ENCODE results near the gene HSD17B3. TPM values are rescaled to one million over a fixed set of nuclear protein-coding genes. Genes with fewer than 3 reads are reported as not detected.
"Not testable (repeated sequence)": the region's sequence is repeated elsewhere in the genome, so short reads cannot be mapped to it uniquely, and the experiment has no call there.

The HSD17B3 gene
- total RNA-seq, 2 experiments from 2014 or later: not detected

GRCh38 chr9:96251451-96251850, 50.5 kb downstream of the HSD17B3 start:
- Mint-ChIP-seq H3K36me3 (ENCODE audit: low read depth) (no peaks in the 10 kb centered on the region), H3K27me3 (ENCODE audit: low read depth) (peaks cover 22% of the 10 kb centered on the region), H3K9me3 (no peaks in the 10 kb centered on the region), H3K4me3 (no peak overlapping the region), H3K4me1 (ENCODE audit: low read depth) (peaks cover 5% of the 10 kb centered on the region), H3K27ac (no peak overlapping the region)
- no peak for DNase-seq
- intact Hi-C loops (cut with micrococcal nuclease): no loop called here
- CTCF ChIA-PET: interaction anchor here (0.6 kb wide), 1 partner anchor 33 kb away, joined by 4 read pairs; no protein-coding TSS in a partner anchor

GRCh38 chr9:96249746-96250145, 52.2 kb downstream of the HSD17B3 start:
- H3K36me3 Mint-ChIP-seq (ENCODE audit: low read depth): no peaks in the 10 kb centered on the region
- CTCF ChIA-PET: interaction anchor here (1.1 kb wide), 1 partner anchor 32 kb away, joined by 4 read pairs; no protein-coding TSS in a partner anchor
- no peaks in the 10 kb centered on the region for H3K4me1 Mint-ChIP-seq (ENCODE audit: low read depth)
- no peak for DNase-seq
- intact Hi-C loops (cut with micrococcal nuclease): no loop called here
- peaks cover 18% of the 10 kb centered on the region for H3K27me3 Mint-ChIP-seq (ENCODE audit: low read depth)
- no peaks in the 10 kb centered on the region for H3K9me3 Mint-ChIP-seq
- H3K4me3 Mint-ChIP-seq: no peak overlapping the region
- H3K27ac Mint-ChIP-seq: no peak overlapping the region

GRCh38 chr9:96246267-96246671, 55.7 kb downstream of the HSD17B3 start:
- CTCF ChIA-PET: interaction anchor here (0.6 to 3.7 kb wide), 6 partner anchors 9 to 71 kb away, joined by 3 to 18 read pairs (median 4); no protein-coding TSS in a partner anchor
- Mint-ChIP-seq H3K36me3 (ENCODE audit: low read depth) (no peaks in the 10 kb centered on the region), H3K4me1 (ENCODE audit: low read depth) (peaks cover 5% of the 10 kb centered on the region), H3K27ac (no peak overlapping the region), H3K9me3 (no peaks in the 10 kb centered on the region), H3K4me3 (no peak overlapping the region), H3K27me3 (ENCODE audit: low read depth) (peaks cover 19% of the 10 kb centered on the region)
- intact Hi-C loops (cut with micrococcal nuclease): no loop called here
- DNase-seq: no peak

GRCh38 chr9:96245399-96245798, 56.6 kb downstream of the HSD17B3 start:
- H3K9me3 Mint-ChIP-seq: no peaks in the 10 kb centered on the region
- peaks cover 15% of the 10 kb centered on the region for H3K27me3 Mint-ChIP-seq (ENCODE audit: low read depth)
- peaks cover 13% of the 10 kb centered on the region for H3K4me1 Mint-ChIP-seq (ENCODE audit: low read depth)
- DNase-seq: peak; percentile 29
- no peak overlapping the region for H3K27ac Mint-ChIP-seq
- no peaks in the 10 kb centered on the region for H3K36me3 Mint-ChIP-seq (ENCODE audit: low read depth)
- intact Hi-C loops (cut with micrococcal nuclease): no loop called here
- no peak overlapping the region for H3K4me3 Mint-ChIP-seq
- CTCF ChIA-PET: interaction anchor here (0.6 to 3.7 kb wide), 6 partner anchors 10 to 91 kb away, joined by 3 to 18 read pairs (median 4); no protein-coding TSS in a partner anchor

GRCh38 chr9:96243778-96244177, 58.2 kb downstream of the HSD17B3 start:
- CTCF ChIA-PET: interaction anchor here (0.5 to 3.7 kb wide), 3 partner anchors 11 to 1095 kb away, joined by 3 to 18 read pairs (median 3); no protein-coding TSS in a partner anchor
- Mint-ChIP-seq H3K27ac (no peak overlapping the region), H3K4me3 (no peak overlapping the region), H3K9me3 (no peaks in the 10 kb centered on the region), H3K4me1 (ENCODE audit: low read depth) (peaks cover 13% of the 10 kb centered on the region), H3K36me3 (ENCODE audit: low read depth) (no peaks in the 10 kb centered on the region), H3K27me3 (ENCODE audit: low read depth) (peaks cover 18% of the 10 kb centered on the region)
- no peak for DNase-seq
- intact Hi-C loops (cut with micrococcal nuclease): loop anchor here (5.0 kb wide), 1 partner anchor 324 kb away; no protein-coding TSS in a partner anchor

GRCh38 chr9:96242811-96243210, 59.2 kb downstream of the HSD17B3 start:
- Mint-ChIP-seq H3K27me3 (ENCODE audit: low read depth) (peaks cover 23% of the 10 kb centered on the region), H3K4me1 (ENCODE audit: low read depth) (peaks cover 13% of the 10 kb centered on the region), H3K4me3 (no peak overlapping the region), H3K36me3 (ENCODE audit: low read depth) (no peaks in the 10 kb centered on the region), H3K27ac (no peak overlapping the region), H3K9me3 (no peaks in the 10 kb centered on the region)
- intact Hi-C loops (cut with micrococcal nuclease): loop anchor here (5.0 kb wide), 1 partner anchor 324 kb away; no protein-coding TSS in a partner anchor
- CTCF ChIA-PET: interaction anchor here (0.6 kb wide), 1 partner anchor 646 kb away, joined by 3 read pairs; no protein-coding TSS in a partner anchor
- no peak for DNase-seq

GRCh38 chr9:96241391-96241809, 60.6 kb downstream of the HSD17B3 start:
- Mint-ChIP-seq H3K27ac (no peak overlapping the region), H3K36me3 (ENCODE audit: low read depth) (no peaks in the 10 kb centered on the region), H3K4me1 (ENCODE audit: low read depth) (peaks cover 13% of the 10 kb centered on the region), H3K9me3 (no peaks in the 10 kb centered on the region), H3K4me3 (no peak overlapping the region), H3K27me3 (ENCODE audit: low read depth) (peaks cover 23% of the 10 kb centered on the region)
- DNase-seq: peak; percentile 83
- intact Hi-C loops (cut with micrococcal nuclease): loop anchor here (1.0 to 5.0 kb wide), 4 partner anchors 238 to 517 kb away; no protein-coding TSS in a partner anchor
- CTCF ChIA-PET: no interaction called here

GRCh38 chr9:96236854-96237550, 65.0 kb downstream of the HSD17B3 start:
- CTCF ChIA-PET: interaction anchor here (0.7 to 7.5 kb wide), 3 partner anchors 9 to 79 kb away, joined by 3 to 70 read pairs (median 5); no protein-coding TSS in a partner anchor
- Mint-ChIP-seq H3K27me3 (ENCODE audit: low read depth) (peaks cover 31% of the 10 kb centered on the region), H3K27ac (no peak overlapping the region), H3K4me3 (no peak overlapping the region), H3K36me3 (ENCODE audit: low read depth) (no peaks in the 10 kb centered on the region), H3K4me1 (ENCODE audit: low read depth) (peaks cover 15% of the 10 kb centered on the region), H3K9me3 (no peaks in the 10 kb centered on the region)
- intact Hi-C loops (cut with micrococcal nuclease): loop anchor here (10.0 kb wide), 1 partner anchor 418 kb away; the partner anchor contains the start of gene PRXL2C
- no peak for DNase-seq

GRCh38 chr9:96236337-96236736, 65.6 kb downstream of the HSD17B3 start:
- H3K4me1 Mint-ChIP-seq (ENCODE audit: low read depth): peaks cover 11% of the 10 kb centered on the region
- not testable (repeated sequence) for DNase-seq; H3K36me3 Mint-ChIP-seq (ENCODE audit: low read depth); H3K27ac Mint-ChIP-seq; H3K4me3 Mint-ChIP-seq; H3K9me3 Mint-ChIP-seq
- intact Hi-C loops (cut with micrococcal nuclease): loop anchor here (10.0 kb wide), 1 partner anchor 418 kb away; the partner anchor contains the start of gene PRXL2C
- CTCF ChIA-PET: interaction anchor here (0.6 to 7.5 kb wide), 3 partner anchors 8 to 1362 kb away, joined by 3 to 70 read pairs (median 3); no protein-coding TSS in a partner anchor
- H3K27me3 Mint-ChIP-seq (ENCODE audit: low read depth): peaks cover 31% of the 10 kb centered on the region

- intact Hi-C loops (cut with micrococcal nuclease): loop anchor here (1.0 to 10.0 kb wide), 2 partner anchors 85 to 422 kb away; partner anchors contain the start of gene PRXL2C
- Mint-ChIP-seq H3K27me3 (ENCODE audit: low read depth) (peaks cover 25% of the 10 kb centered on the region), H3K4me3 (no peak overlapping the region), H3K36me3 (ENCODE audit: low read depth) (no peaks in the 10 kb centered on the region), H3K4me1 (ENCODE audit: low read depth) (peaks cover 2% of the 10 kb centered on the region), H3K27ac (no peak overlapping the region), H3K9me3 (peaks cover 6% of the 10 kb centered on the region)
- DNase-seq: peak; percentile 57
- CTCF ChIA-PET: interaction anchor here (0.6 to 7.5 kb wide), 14 partner anchors 12 to 896 kb away, joined by 3 to 70 read pairs (median 4); no protein-coding TSS in a partner anchor
These were observed 69.3 kb downstream of the HSD17B3 start for GRCh38 chr9:96232539-96233241.

GRCh38 chr9:96232164-96232538, 69.8 kb downstream of the HSD17B3 start:
- CTCF ChIA-PET: interaction anchor here (0.6 to 7.5 kb wide), 12 partner anchors 13 to 1563 kb away, joined by 3 to 70 read pairs (median 4); no protein-coding TSS in a partner anchor
- intact Hi-C loops (cut with micrococcal nuclease): loop anchor here (1.0 to 10.0 kb wide), 2 partner anchors 85 to 423 kb away; partner anchors contain the start of gene PRXL2C
- Mint-ChIP-seq H3K4me3 (no peak overlapping the region), H3K4me1 (ENCODE audit: low read depth) (peaks cover 2% of the 10 kb centered on the region), H3K9me3 (peaks cover 6% of the 10 kb centered on the region), H3K36me3 (ENCODE audit: low read depth) (no peaks in the 10 kb centered on the region), H3K27ac (no peak overlapping the region), H3K27me3 (ENCODE audit: low read depth) (peaks cover 28% of the 10 kb centered on the region)
- DNase-seq: no peak

GRCh38 chr9:96230002-96230401, 72.0 kb downstream of the HSD17B3 start:
- intact Hi-C loops (cut with micrococcal nuclease): loop anchor here (10.0 kb wide), 1 partner anchor 425 kb away; the partner anchor contains the start of gene PRXL2C
- Mint-ChIP-seq H3K4me1 (ENCODE audit: low read depth) (peaks cover 2% of the 10 kb centered on the region), H3K27me3 (ENCODE audit: low read depth) (peaks cover 26% of the 10 kb centered on the region), H3K27ac (no peak overlapping the region), H3K4me3 (no peak overlapping the region), H3K9me3 (peaks cover 6% of the 10 kb centered on the region), H3K36me3 (ENCODE audit: low read depth) (no peaks in the 10 kb centered on the region)
- CTCF ChIA-PET: no interaction called here
- no peak for DNase-seq
